HepG2 (cell line): Measurements from ENCODE around the gene USP15. TPM values are rescaled to one million over a fixed set of nuclear protein-coding genes. Genes with fewer than 3 reads are reported as not detected.

Experiments
- ATF5 ChIP-seq: sonication (generic); formaldehyde crosslinking; IDR thresholded peaks from 2 replicates; pipeline ENCODE4 v1.4.0; 2020; ENCODE audit warnings: mild to moderate bottlenecking, low read depth, missing genetic modification reagents
- ELF3 ChIP-seq: IDR thresholded peaks from 2 replicates; pipeline ENCODE4 v1.6.1; 2016; ENCODE audit warnings: missing genetic modification reagents, missing compliant biosample characterization
- KDM1A ChIP-seq: IDR thresholded peaks from 2 replicates; pipeline ENCODE4 v1.6.1; 2016; ENCODE audit warnings: missing compliant biosample characterization
- MAFG ChIP-seq: sonication (generic); formaldehyde crosslinking; IDR thresholded peaks from 2 replicates; pipeline ENCODE4 v1.5.1; 2020; ENCODE audit warnings: mild to moderate bottlenecking, missing genetic modification reagents
- NFKBIZ ChIP-seq: IDR thresholded peaks from 2 replicates; pipeline ENCODE4 v1.6.1; 2018; ENCODE audit warnings: missing genetic modification reagents, missing compliant biosample characterization
- NKX3-1 ChIP-seq: sonication (generic); formaldehyde crosslinking; IDR thresholded peaks from 2 replicates; pipeline ENCODE4 v1.5.0; 2020; ENCODE audit warnings: missing genetic modification reagents
- ONECUT2 ChIP-seq: sonication (generic); formaldehyde crosslinking; IDR thresholded peaks from 2 replicates; pipeline ENCODE4 v1.4.0; 2020; ENCODE audit warnings: missing genetic modification reagents
- RFXAP ChIP-seq: sonication (generic); formaldehyde crosslinking; IDR thresholded peaks from 2 replicates; pipeline ENCODE4 v1.4.0; 2020; ENCODE audit warnings: missing genetic modification reagents, borderline replicate concordance
- SIX1 ChIP-seq: sonication (generic); formaldehyde crosslinking; IDR thresholded peaks from 2 replicates; pipeline ENCODE4 v1.4.0; 2020; ENCODE audit warnings: missing genetic modification reagents, borderline replicate concordance
- TIGD3 ChIP-seq: sonication (generic); formaldehyde crosslinking; IDR thresholded peaks from 2 replicates; pipeline ENCODE4 v1.5.1; 2020; ENCODE audit warnings: mild to moderate bottlenecking, missing genetic modification reagents, borderline replicate concordance
- ZBTB1 ChIP-seq: sonication (generic); formaldehyde crosslinking; IDR thresholded peaks from 2 replicates; pipeline ENCODE4 v1.4.0; 2020; ENCODE audit warnings: missing genetic modification reagents, borderline replicate concordance
- ZNF17 ChIP-seq: sonication (generic); formaldehyde crosslinking; IDR thresholded peaks from 2 replicates; pipeline ENCODE4 v1.5.0; 2020; ENCODE audit warnings: mild to moderate bottlenecking, missing genetic modification reagents
- ZNF24 ChIP-seq: fragments of 450-650 bp; IDR thresholded peaks from 2 replicates; pipeline ENCODE4 v1.6.1; 2017; ENCODE audit warnings: antibody characterized with exemption, mild to moderate bottlenecking
- ZNF274 ChIP-seq: sonication (generic); formaldehyde crosslinking; IDR thresholded peaks from 2 replicates; pipeline ENCODE4 v1.5.1; 2020; ENCODE audit warnings: mild to moderate bottlenecking, missing genetic modification reagents
- ZNF350 ChIP-seq: sonication (generic); formaldehyde crosslinking; IDR thresholded peaks from 2 replicates; pipeline ENCODE4 v1.4.0; 2020; ENCODE audit warnings: mild to moderate bottlenecking, low read depth, missing genetic modification reagents, borderline replicate concordance
- ZNF383 ChIP-seq: sonication (generic); formaldehyde crosslinking; IDR thresholded peaks from 2 replicates; pipeline ENCODE4 v1.4.0; 2020; ENCODE audit warnings: missing genetic modification reagents, mild to moderate bottlenecking, borderline replicate concordance
- ZNF660 ChIP-seq: sonication (generic); formaldehyde crosslinking; IDR thresholded peaks from 2 replicates; pipeline ENCODE4 v1.5.1; 2020; ENCODE audit warnings: mild to moderate bottlenecking, low read depth, missing genetic modification reagents, borderline replicate concordance
- polyA plus RNA-seq, 8 experiments: library from polyadenylated mRNA; depleted of rRNA in 3 of 8; stranded (reverse) in 7 of 8; unstranded in 1 of 8; fragments of >200 nt; fragmentation: Illumina TruSeq in 4 of 8; extraction: Trizol in 4 of 8; gene quantifications; 2 replicates each; pipeline versions ENCODE4 v1.2.1 to v1.2.3, GENCODE V29; 2011 to 2016; ENCODE audit warnings: low read depth in 4 of 8, missing spikeins in 1 of 8, mixed read lengths in 1 of 8; ENCODE audit not compliant: insufficient read depth in 1 of 8
- total RNA-seq, 5 experiments: library from RNA; depleted of rRNA; stranded (reverse); fragments of >200 nt; fragmentation: Illumina TruSeq; extraction: Trizol; gene quantifications; 2 replicates each; pipeline ENCODE4 v1.2.3, GENCODE V29; 2016; ENCODE audit warnings: low read depth in 1 of 5
- TF ChIP-seq, protein P1 (sequence below): sonication (generic); formaldehyde crosslinking; conservative IDR thresholded peaks from 2 replicates; pipeline ENCODE4 v1.4.0; 2020; ENCODE audit warnings: mild to moderate bottlenecking, missing genetic modification reagents, moderate library complexity
- TF ChIP-seq, protein P2 (sequence below): sonication (generic); formaldehyde crosslinking; IDR thresholded peaks from 2 replicates; pipeline ENCODE4 v1.4.0; 2020; ENCODE audit warnings: missing genetic modification reagents

Gene USP15
- total and polyA plus RNA-seq, 2 of the 13 experiments (the other 11 are each of a cell fraction or from before 2014, with no cell fraction given), result 17.3 to 51.7 TPM

DNA sequence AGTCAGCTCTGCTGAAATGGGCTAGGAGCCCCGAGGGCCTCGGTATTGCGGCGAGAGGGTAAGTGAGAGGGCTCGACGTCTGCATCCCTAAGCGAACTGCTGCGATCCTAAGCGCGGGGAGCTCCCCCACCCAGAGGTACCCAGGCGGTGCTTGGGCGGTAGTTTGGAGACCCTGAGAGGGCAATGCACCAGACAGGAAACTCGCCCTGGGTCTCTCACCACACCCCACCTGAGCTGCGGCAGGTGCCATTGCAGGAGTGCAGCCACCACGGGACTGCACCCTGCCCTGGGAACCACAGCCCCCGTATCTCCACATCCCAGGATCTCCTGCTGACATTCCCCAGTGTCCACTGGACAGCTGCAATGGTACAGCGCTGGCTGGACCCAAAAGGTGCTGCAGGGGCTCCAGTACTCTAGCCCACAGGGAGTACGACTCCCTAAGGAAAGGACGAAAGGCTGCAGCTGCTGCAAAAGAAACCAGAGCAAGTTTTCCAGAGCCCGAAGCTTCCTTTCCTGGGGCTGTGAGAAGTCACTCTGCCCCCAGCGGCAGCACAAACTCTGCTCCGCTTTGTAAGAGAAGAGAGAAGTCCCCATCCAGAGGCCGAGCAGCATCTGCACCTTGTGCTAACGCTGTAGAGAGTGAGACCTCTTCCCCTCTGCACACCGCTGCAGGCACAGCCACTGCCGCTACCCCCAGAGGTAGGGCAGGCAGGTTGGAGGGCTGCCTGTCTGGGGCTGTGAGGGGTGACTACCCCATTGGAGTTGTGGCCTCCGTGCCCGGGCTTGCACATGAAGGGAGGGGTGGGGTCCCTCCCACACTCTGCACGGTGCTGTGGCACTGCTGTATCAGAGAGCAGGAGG is 175.3 kb downstream of the USP15 start (continued):
- TF ChIP-seq ATF5 (CRISPR knock-in tag) (no peak), NFKBIZ (CRISPR knock-in tag) (no peak), MAFG (no peak), KDM1A (CRISPR knock-in tag) (no peak), RFXAP (CRISPR knock-in tag) (no peak), ZNF350 (CRISPR knock-in tag) (no peak; the same call in 1 of the 2 replicates), SIX1 (CRISPR knock-in tag) (no peak), NKX3-1 (CRISPR knock-in tag) (no peak), ZNF24 (no peak), ZNF660 (CRISPR knock-in tag) (no peak), TIGD3 (CRISPR knock-in tag) (no peak), ZBTB1 (CRISPR knock-in tag) (no peak), ZNF274 (CRISPR knock-in tag) (no peak), ZNF17 (CRISPR knock-in tag) (no peak), ELF3 (CRISPR knock-in tag) (no peak), ONECUT2 (CRISPR knock-in tag) (no peak), ZNF383 (no peak)
- TF ChIP-seq, protein P1, sequence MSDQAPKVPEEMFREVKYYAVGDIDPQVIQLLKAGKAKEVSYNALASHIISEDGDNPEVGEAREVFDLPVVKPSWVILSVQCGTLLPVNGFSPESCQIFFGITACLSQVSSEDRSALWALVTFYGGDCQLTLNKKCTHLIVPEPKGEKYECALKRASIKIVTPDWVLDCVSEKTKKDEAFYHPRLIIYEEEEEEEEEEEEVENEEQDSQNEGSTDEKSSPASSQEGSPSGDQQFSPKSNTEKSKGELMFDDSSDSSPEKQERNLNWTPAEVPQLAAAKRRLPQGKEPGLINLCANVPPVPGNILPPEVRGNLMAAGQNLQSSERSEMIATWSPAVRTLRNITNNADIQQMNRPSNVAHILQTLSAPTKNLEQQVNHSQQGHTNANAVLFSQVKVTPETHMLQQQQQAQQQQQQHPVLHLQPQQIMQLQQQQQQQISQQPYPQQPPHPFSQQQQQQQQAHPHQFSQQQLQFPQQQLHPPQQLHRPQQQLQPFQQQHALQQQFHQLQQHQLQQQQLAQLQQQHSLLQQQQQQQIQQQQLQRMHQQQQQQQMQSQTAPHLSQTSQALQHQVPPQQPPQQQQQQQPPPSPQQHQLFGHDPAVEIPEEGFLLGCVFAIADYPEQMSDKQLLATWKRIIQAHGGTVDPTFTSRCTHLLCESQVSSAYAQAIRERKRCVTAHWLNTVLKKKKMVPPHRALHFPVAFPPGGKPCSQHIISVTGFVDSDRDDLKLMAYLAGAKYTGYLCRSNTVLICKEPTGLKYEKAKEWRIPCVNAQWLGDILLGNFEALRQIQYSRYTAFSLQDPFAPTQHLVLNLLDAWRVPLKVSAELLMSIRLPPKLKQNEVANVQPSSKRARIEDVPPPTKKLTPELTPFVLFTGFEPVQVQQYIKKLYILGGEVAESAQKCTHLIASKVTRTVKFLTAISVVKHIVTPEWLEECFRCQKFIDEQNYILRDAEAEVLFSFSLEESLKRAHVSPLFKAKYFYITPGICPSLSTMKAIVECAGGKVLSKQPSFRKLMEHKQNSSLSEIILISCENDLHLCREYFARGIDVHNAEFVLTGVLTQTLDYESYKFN (CRISPR knock-in tag), result no peak; the same call in 1 of the 2 replicates
- TF ChIP-seq, protein P2, sequence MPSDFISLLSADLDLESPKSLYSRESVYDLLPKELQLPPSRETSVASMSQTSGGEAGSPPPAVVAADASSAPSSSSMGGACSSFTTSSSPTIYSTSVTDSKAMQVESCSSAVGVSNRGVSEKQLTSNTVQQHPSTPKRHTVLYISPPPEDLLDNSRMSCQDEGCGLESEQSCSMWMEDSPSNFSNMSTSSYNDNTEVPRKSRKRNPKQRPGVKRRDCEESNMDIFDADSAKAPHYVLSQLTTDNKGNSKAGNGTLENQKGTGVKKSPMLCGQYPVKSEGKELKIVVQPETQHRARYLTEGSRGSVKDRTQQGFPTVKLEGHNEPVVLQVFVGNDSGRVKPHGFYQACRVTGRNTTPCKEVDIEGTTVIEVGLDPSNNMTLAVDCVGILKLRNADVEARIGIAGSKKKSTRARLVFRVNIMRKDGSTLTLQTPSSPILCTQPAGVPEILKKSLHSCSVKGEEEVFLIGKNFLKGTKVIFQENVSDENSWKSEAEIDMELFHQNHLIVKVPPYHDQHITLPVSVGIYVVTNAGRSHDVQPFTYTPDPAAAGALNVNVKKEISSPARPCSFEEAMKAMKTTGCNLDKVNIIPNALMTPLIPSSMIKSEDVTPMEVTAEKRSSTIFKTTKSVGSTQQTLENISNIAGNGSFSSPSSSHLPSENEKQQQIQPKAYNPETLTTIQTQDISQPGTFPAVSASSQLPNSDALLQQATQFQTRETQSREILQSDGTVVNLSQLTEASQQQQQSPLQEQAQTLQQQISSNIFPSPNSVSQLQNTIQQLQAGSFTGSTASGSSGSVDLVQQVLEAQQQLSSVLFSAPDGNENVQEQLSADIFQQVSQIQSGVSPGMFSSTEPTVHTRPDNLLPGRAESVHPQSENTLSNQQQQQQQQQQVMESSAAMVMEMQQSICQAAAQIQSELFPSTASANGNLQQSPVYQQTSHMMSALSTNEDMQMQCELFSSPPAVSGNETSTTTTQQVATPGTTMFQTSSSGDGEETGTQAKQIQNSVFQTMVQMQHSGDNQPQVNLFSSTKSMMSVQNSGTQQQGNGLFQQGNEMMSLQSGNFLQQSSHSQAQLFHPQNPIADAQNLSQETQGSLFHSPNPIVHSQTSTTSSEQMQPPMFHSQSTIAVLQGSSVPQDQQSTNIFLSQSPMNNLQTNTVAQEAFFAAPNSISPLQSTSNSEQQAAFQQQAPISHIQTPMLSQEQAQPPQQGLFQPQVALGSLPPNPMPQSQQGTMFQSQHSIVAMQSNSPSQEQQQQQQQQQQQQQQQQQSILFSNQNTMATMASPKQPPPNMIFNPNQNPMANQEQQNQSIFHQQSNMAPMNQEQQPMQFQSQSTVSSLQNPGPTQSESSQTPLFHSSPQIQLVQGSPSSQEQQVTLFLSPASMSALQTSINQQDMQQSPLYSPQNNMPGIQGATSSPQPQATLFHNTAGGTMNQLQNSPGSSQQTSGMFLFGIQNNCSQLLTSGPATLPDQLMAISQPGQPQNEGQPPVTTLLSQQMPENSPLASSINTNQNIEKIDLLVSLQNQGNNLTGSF (CRISPR knock-in tag), result no peak
